ENCODE measurements around the gene IQSEC3. TPM values are rescaled to one million over a fixed set of nuclear protein-coding genes. Genes with fewer than 3 reads are reported as not detected.

The IQSEC3 gene
- total RNA-seq, 1 experiment from 2014 or later, result 0.55 TPM

GRCh38 chr12:208813-209212, 142.2 kb downstream of the IQSEC3 start:
- Histone ChIP-seq H3K79me2 (ENCODE audit: insufficient read depth, low read length) (no peaks in the 10 kb centered on the region), H2BK20ac (ENCODE audit: low read depth, low read length, poor library complexity, severe bottlenecking) (no peak overlapping the region), H3K4me2 (ENCODE audit: insufficient read depth, insufficient read length, low read length) (no peak overlapping the region), H4K20me1 (ENCODE audit: control insufficient read depth, insufficient read depth, insufficient read length) (no peaks in the 10 kb centered on the region), H3T11ph (ENCODE audit: low read length) (no peak overlapping the region), H2AK5ac (ENCODE audit: insufficient read length, low read length) (no peak overlapping the region), H4K8ac (replicated peaks; ENCODE audit: insufficient read length, low read depth, low read length) (no peak overlapping the region), H3K23ac (ENCODE audit: insufficient read length, low read depth, low read length) (no peak overlapping the region), H3K23me2 (ENCODE audit: insufficient read length, low read depth, low read length, poor library complexity, severe bottlenecking) (peaks cover 5% of the 10 kb centered on the region), H3K14ac (ENCODE audit: insufficient read depth, low read length) (no peak overlapping the region), H3K4ac (ENCODE audit: low read depth, low read length) (no peak overlapping the region), H2BK5ac (ENCODE audit: insufficient read length, low read length) (no peak overlapping the region), H3K4me1 (ENCODE audit: insufficient read depth, low read length) (no peaks in the 10 kb centered on the region), H4K5ac (ENCODE audit: insufficient read length, low read depth, low read length) (no peak overlapping the region), H2BK120ac (ENCODE audit: low read depth, low read length, poor library complexity, severe bottlenecking) (no peak overlapping the region), H3K9me3 (ENCODE audit: control insufficient read depth, low read depth, low read length) (no peaks in the 10 kb centered on the region), H3K27ac (ENCODE audit: insufficient read length, low read depth, low read length) (no peak overlapping the region), H2BK12ac (ENCODE audit: insufficient read length, low read depth, low read length) (no peak overlapping the region), H3K56ac (ENCODE audit: insufficient read length, low read depth, low read length) (no peak overlapping the region), H3K79me1 (ENCODE audit: insufficient read depth, low read depth, low read length, poor library complexity, severe bottlenecking) (no peaks in the 10 kb centered on the region), H4K91ac (ENCODE audit: insufficient read length, low read depth, low read length) (no peak overlapping the region), H3K18ac (ENCODE audit: insufficient read length, low read depth, low read length) (no peak overlapping the region), H2AFZ (ENCODE audit: low read length) (no peak overlapping the region), H3K9ac (ENCODE audit: extremely low read depth, insufficient read length, low read length) (no peak overlapping the region), H3K27me3 (ENCODE audit: insufficient read depth, low read length) (peaks cover 9% of the 10 kb centered on the region; the same call in 1 of the 2 replicates), H2BK15ac (ENCODE audit: low read depth, low read length) (no peak overlapping the region)
- H3K4me1 Mint-ChIP-seq, result peaks cover 30 to 36% of the 10 kb centered on the region in 2 experiments
- H3K9me3 Mint-ChIP-seq, result no peaks in the 10 kb centered on the region; a peak in 2 of 5 replicates
- WGBS (ENCODE audit: extremely low coverage, insufficient read length, low lambda C conversion rate), result no CpG with 5 or more reads among the region's 4 CpGs
- no peak overlapping the region for H3K27ac Mint-ChIP-seq
- DNase-seq, result no peak
- no peaks in the 10 kb centered on the region for H3K36me3 Mint-ChIP-seq (ENCODE audit: insufficient read depth in 1 of 3, low read depth in 3 of 3)
- TF ChIP-seq CTCF (conservative IDR thresholded peaks at IDR 0.05), result no peak
- peaks cover 99% of the 10 kb centered on the region for H3K27me3 Mint-ChIP-seq (ENCODE audit: low read depth)
- no peak overlapping the region for H3K4me3 Mint-ChIP-seq

Data from H9 (cell line).